ENCODE measurements around the gene MRPL37. TPM values are rescaled to one million over a fixed set of nuclear protein-coding genes. Genes with fewer than 3 reads are reported as not detected.
"Not testable (repeated sequence)": the region's sequence is repeated elsewhere in the genome, so short reads cannot be mapped to it uniquely, and the experiment has no call there.

MRPL37 gene
- total RNA-seq, 3 donors from 2014 or later (not counting 1 experiment from before 2014, with no cell fraction given): 23.0 to 31.9 (median 28.8) TPM

DNA sequence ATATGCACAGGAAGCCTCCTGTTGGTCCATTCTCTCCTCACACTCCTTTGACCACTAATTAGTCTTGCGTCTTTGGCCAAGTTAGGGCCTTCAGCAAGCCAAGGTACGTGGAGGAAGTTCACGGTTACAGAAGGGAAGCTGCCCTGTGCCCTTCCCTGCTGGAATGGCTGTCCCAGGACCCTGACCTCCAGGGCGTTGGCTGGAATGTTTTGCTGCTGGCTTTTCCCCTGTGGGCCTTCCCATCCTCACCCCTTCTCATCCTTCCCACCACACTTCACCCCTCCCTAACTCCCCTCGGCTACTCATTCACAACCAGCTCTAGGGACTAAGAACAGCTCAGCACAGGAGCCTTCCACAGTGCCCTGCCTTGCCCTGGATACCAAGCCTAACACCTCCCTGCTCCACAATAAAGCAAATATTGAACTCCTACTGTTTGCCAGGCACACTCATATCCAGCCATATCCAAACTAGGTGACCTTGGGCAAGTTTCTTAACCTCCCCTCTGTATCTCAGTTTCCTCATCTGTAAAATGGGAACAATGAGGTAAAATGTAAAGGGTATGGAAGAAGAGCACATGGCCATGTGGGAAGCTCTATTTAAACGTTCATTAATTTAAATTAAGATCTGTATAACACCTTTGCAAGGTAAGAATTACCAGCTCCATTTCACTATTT, 38.3 kb upstream of the MRPL37 start:
- Mint-ChIP-seq H3K4me1 (no peaks in the 10 kb centered on the region), H3K27me3 (ENCODE audit: low read depth in 2 of 2) (no peaks in the 10 kb centered on the region), H3K27ac (no peak overlapping the region), H3K9me3 (no peaks in the 10 kb centered on the region), H3K36me3 (no peaks in the 10 kb centered on the region), H3K4me3 (no peak overlapping the region)
- Histone ChIP-seq H3K4me1 (ENCODE audit: control insufficient read depth, insufficient read depth, low read length) (no peaks in the 10 kb centered on the region), H3K36me3 (ENCODE audit: control insufficient read depth, insufficient read depth, low read length) (no peaks in the 10 kb centered on the region), H3K9me3 (ENCODE audit: control insufficient read depth, insufficient read depth, low read length) (no peaks in the 10 kb centered on the region), H3K27ac (ENCODE audit: low read length) (no peak overlapping the region), H3K4me3 (ENCODE audit: low read length) (no peak overlapping the region), H3K27me3 (ENCODE audit: control insufficient read depth, insufficient read depth, low read length) (no peaks in the 10 kb centered on the region)
- DNase-seq: no peak
- ATAC-seq: no peak
- intact Hi-C loops (cut with micrococcal nuclease): no loop called here
- TF ChIP-seq, protein P1, sequence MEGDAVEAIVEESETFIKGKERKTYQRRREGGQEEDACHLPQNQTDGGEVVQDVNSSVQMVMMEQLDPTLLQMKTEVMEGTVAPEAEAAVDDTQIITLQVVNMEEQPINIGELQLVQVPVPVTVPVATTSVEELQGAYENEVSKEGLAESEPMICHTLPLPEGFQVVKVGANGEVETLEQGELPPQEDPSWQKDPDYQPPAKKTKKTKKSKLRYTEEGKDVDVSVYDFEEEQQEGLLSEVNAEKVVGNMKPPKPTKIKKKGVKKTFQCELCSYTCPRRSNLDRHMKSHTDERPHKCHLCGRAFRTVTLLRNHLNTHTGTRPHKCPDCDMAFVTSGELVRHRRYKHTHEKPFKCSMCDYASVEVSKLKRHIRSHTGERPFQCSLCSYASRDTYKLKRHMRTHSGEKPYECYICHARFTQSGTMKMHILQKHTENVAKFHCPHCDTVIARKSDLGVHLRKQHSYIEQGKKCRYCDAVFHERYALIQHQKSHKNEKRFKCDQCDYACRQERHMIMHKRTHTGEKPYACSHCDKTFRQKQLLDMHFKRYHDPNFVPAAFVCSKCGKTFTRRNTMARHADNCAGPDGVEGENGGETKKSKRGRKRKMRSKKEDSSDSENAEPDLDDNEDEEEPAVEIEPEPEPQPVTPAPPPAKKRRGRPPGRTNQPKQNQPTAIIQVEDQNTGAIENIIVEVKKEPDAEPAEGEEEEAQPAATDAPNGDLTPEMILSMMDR (IDR thresholded peaks at IDR 0.05): no peak
- WGBS (ENCODE audit: insufficient coverage): 87% methylated on average over 5 of the region's 6 CpGs

GRCh38 chr1:54163051-54163450, 36.9 kb upstream of the MRPL37 start:
- Mint-ChIP-seq H3K27me3 (ENCODE audit: low read depth in 2 of 2) (no peaks in the 10 kb centered on the region), H3K4me3 (no peak overlapping the region), H3K4me1 (no peaks in the 10 kb centered on the region), H3K36me3 (no peaks in the 10 kb centered on the region), H3K9me3 (no peaks in the 10 kb centered on the region), H3K27ac (no peak overlapping the region)
- WGBS (ENCODE audit: insufficient coverage): 97% methylated on average over 3 of the region's 3 CpGs
- TF ChIP-seq, protein P1 (IDR thresholded peaks at IDR 0.05): no peak
- ATAC-seq (no peak), DNase-seq (no peak)
- no peaks in the 10 kb centered on the region for H3K9me3 ChIP-seq (ENCODE audit: control insufficient read depth, insufficient read depth, low read length)
- intact Hi-C loops (cut with micrococcal nuclease): no loop called here
- no peaks in the 10 kb centered on the region for H3K27me3 ChIP-seq (ENCODE audit: control insufficient read depth, insufficient read depth, low read length)
- no peak overlapping the region for H3K27ac ChIP-seq (ENCODE audit: low read length)
- no peak overlapping the region for H3K4me3 ChIP-seq (ENCODE audit: low read length)
- no peaks in the 10 kb centered on the region for H3K36me3 ChIP-seq (ENCODE audit: control insufficient read depth, insufficient read depth, low read length)
- H3K4me1 ChIP-seq (ENCODE audit: control insufficient read depth, insufficient read depth, low read length): no peaks in the 10 kb centered on the region

DNA sequence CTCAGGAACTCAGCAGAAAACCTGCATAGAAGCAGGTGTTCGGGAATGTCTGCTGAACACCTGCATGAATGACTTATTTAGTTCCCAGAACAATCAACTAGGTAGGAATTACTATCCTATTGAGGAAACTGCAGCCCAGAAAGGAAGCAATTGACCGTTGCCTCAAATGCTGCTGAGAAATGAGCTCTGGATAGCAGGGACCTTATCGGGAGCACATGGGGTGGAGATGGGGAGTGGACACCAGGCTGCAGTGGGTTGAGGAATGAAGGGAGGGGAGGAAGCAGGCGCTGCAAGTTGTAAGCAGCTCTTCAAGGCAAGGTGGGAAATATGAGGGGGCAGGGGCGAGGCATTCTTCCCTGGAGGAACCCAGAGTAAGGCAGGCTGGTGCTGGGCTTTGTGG, 36.4 kb upstream of the MRPL37 start:
- ATAC-seq (no peak), DNase-seq (no peak)
- no peaks in the 10 kb centered on the region for H3K4me1 ChIP-seq (ENCODE audit: control insufficient read depth, insufficient read depth, low read length)
- H3K27ac Mint-ChIP-seq: no peak overlapping the region
- no peaks in the 10 kb centered on the region for H3K4me1 Mint-ChIP-seq
- H3K4me3 ChIP-seq (ENCODE audit: low read length): no peak overlapping the region
- H3K4me3 Mint-ChIP-seq: no peak overlapping the region
- no peaks in the 10 kb centered on the region for H3K36me3 Mint-ChIP-seq
- no peaks in the 10 kb centered on the region for H3K9me3 Mint-ChIP-seq
- no peaks in the 10 kb centered on the region for H3K27me3 Mint-ChIP-seq (ENCODE audit: low read depth in 2 of 2)
- no peaks in the 10 kb centered on the region for H3K27me3 ChIP-seq (ENCODE audit: control insufficient read depth, insufficient read depth, low read length)
- TF ChIP-seq, protein P1 (IDR thresholded peaks at IDR 0.05): no peak
- intact Hi-C loops (cut with micrococcal nuclease): no loop called here
- 80% methylated on average over 5 of the region's 5 CpGs for WGBS (ENCODE audit: insufficient coverage)
- H3K36me3 ChIP-seq (ENCODE audit: control insufficient read depth, insufficient read depth, low read length): no peaks in the 10 kb centered on the region
- H3K9me3 ChIP-seq (ENCODE audit: control insufficient read depth, insufficient read depth, low read length): no peaks in the 10 kb centered on the region
- H3K27ac ChIP-seq (ENCODE audit: low read length): no peak overlapping the region

DNA sequence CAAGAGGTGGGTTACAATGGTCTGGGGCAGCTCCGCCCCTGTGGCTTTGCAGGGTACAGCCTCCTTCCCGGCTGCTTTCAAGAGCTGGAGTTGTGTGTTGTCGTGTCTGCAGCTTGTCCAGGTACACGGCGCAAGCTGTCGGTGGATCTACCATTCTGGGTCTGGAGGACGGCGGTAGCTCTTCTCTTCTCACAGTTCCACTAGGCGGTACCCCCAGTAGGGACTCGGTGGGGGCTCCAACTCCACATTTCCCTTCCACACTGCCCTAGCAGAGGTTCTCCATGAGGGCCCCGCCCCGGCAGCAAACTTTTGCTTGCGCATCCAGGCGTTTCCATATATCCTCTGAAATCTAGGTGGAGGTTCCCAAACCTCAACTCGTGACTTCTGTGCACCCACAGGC, 34.8 kb upstream of the MRPL37 start:
- DNase-seq (no peak), ATAC-seq (no peak)
- Histone ChIP-seq H3K27me3 (ENCODE audit: control insufficient read depth, insufficient read depth, low read length) (no peaks in the 10 kb centered on the region), H3K27ac (ENCODE audit: low read length) (no peak overlapping the region), H3K4me3 (ENCODE audit: low read length) (no peak overlapping the region), H3K4me1 (ENCODE audit: control insufficient read depth, insufficient read depth, low read length) (no peaks in the 10 kb centered on the region), H3K36me3 (ENCODE audit: control insufficient read depth, insufficient read depth, low read length) (no peaks in the 10 kb centered on the region), H3K9me3 (ENCODE audit: control insufficient read depth, insufficient read depth, low read length) (no peaks in the 10 kb centered on the region)
- intact Hi-C loops (cut with micrococcal nuclease): no loop called here
- no peaks in the 10 kb centered on the region for H3K9me3 Mint-ChIP-seq
- H3K4me3 Mint-ChIP-seq: no peak overlapping the region
- TF ChIP-seq, protein P1 (IDR thresholded peaks at IDR 0.05): no peak
- H3K4me1 Mint-ChIP-seq: no peaks in the 10 kb centered on the region
- no peaks in the 10 kb centered on the region for H3K36me3 Mint-ChIP-seq
- no peaks in the 10 kb centered on the region for H3K27me3 Mint-ChIP-seq (ENCODE audit: low read depth in 2 of 2)
- 93% methylated on average over 15 of the region's 15 CpGs for WGBS (ENCODE audit: insufficient coverage)
- no peak overlapping the region for H3K27ac Mint-ChIP-seq

DNA sequence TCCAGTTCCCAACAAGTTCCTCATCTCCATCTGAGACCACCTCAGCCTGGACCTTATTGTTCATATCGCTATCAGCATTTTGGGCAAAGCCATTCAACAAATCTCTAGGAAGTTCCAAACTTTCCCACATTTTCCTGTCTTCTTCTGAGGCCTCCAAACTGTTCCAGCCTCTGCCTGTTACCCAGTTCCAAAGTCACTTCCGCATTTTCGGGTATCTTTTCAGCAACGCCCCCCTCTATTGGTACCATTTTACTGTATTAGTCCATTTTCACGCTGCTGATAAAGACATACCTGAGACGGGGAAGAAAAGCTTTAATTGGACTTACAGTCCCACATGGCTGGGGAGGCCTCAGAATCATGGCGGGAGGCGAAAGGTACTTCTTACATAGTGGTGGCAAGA, 33.6 kb upstream of the MRPL37 start:
- H3K27ac Mint-ChIP-seq; H3K4me1 ChIP-seq (ENCODE audit: control insufficient read depth, insufficient read depth, low read length); H3K9me3 ChIP-seq (ENCODE audit: control insufficient read depth, insufficient read depth, low read length); H3K27me3 Mint-ChIP-seq (ENCODE audit: low read depth in 2 of 2); H3K36me3 ChIP-seq (ENCODE audit: control insufficient read depth, insufficient read depth, low read length); intact Hi-C loops (cut with micrococcal nuclease); H3K9me3 Mint-ChIP-seq; H3K4me3 ChIP-seq (ENCODE audit: low read length); ATAC-seq; H3K27ac ChIP-seq (ENCODE audit: low read length); H3K27me3 ChIP-seq (ENCODE audit: control insufficient read depth, insufficient read depth, low read length); H3K4me1 Mint-ChIP-seq; DNase-seq; H3K36me3 Mint-ChIP-seq; H3K4me3 Mint-ChIP-seq: not testable (repeated sequence)
- WGBS (ENCODE audit: insufficient coverage): 93% methylated on average over 7 of the region's 8 CpGs
